Measurements from ENCODE around the gene EEF1G.

EEF1G gene

GRCh38 chr11:62580959-62581715, 7.4 kb upstream of the EEF1G start:
- H4K20me1 ChIP-seq (ENCODE audit: low read depth, low read length): no peaks in the 10 kb centered on the region
- H3K4me2 ChIP-seq (ENCODE audit: low read depth, low read length, poor library complexity, severe bottlenecking): no peak overlapping the region
- H2AFZ ChIP-seq (ENCODE audit: low read depth, low read length, severe bottlenecking): no peak overlapping the region
- no peaks in the 10 kb centered on the region for H3K9me3 ChIP-seq (ENCODE audit: insufficient read depth, low read length)
- H3K27ac ChIP-seq (ENCODE audit: low read depth, low read length): no peak overlapping the region
- peaks cover 3% of the 10 kb centered on the region; the same call in 1 of the 2 replicates for H3K36me3 ChIP-seq (ENCODE audit: low read length)
- no peak overlapping the region for H3K4me3 ChIP-seq (ENCODE audit: insufficient read depth, low read length, poor library complexity, severe bottlenecking)
- peaks cover 10% of the 10 kb centered on the region; the same call in 1 of the 2 replicates for H3K79me2 ChIP-seq (ENCODE audit: insufficient read depth, low read length)
- no peaks in the 10 kb centered on the region for H3K27me3 ChIP-seq (ENCODE audit: low read length)
- H3F3A ChIP-seq (ENCODE audit: insufficient read depth): peaks cover 4% of the 10 kb centered on the region; the same call in 1 of the 2 replicates
- no peak overlapping the region for H3K9ac ChIP-seq (ENCODE audit: low read length)
- TF ChIP-seq, protein P1, sequence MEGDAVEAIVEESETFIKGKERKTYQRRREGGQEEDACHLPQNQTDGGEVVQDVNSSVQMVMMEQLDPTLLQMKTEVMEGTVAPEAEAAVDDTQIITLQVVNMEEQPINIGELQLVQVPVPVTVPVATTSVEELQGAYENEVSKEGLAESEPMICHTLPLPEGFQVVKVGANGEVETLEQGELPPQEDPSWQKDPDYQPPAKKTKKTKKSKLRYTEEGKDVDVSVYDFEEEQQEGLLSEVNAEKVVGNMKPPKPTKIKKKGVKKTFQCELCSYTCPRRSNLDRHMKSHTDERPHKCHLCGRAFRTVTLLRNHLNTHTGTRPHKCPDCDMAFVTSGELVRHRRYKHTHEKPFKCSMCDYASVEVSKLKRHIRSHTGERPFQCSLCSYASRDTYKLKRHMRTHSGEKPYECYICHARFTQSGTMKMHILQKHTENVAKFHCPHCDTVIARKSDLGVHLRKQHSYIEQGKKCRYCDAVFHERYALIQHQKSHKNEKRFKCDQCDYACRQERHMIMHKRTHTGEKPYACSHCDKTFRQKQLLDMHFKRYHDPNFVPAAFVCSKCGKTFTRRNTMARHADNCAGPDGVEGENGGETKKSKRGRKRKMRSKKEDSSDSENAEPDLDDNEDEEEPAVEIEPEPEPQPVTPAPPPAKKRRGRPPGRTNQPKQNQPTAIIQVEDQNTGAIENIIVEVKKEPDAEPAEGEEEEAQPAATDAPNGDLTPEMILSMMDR (IDR thresholded peaks at IDR 0.05; ENCODE audit: insufficient read depth, low read length, poor library complexity, severe bottlenecking): no peak
- TF ChIP-seq EZH2phosphoT487 (conservative IDR thresholded peaks at IDR 0.05; ENCODE audit: low read length): no peak
- no peaks in the 10 kb centered on the region for H3K9me2 ChIP-seq (replicated peaks; ENCODE audit: insufficient read depth, low read length)

DNA sequence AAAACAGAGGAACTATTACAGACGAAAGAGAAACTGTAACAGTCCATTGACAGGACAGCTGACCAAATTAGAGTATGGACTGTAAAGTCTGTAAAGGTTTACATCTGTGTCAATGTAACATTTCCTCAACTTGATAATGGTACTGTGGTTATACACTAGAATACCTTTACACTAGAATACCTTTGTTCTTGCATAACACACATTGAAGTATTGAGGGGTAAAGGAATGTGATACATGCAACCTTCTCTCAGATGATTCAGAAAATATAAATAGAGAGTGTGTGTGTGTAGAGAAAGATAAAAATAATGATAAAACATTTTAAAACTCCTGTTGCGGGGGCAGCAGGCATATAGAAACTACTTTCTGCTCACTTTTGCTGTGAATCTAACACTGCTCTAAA, 5.6 kb upstream of the EEF1G start:
- no peak overlapping the region for H3K4me3 ChIP-seq (ENCODE audit: insufficient read depth, low read length, poor library complexity, severe bottlenecking)
- H3K79me2 ChIP-seq (ENCODE audit: insufficient read depth, low read length): peaks cover 20% of the 10 kb centered on the region; the same call in 1 of the 2 replicates
- no peaks in the 10 kb centered on the region for H3K27me3 ChIP-seq (ENCODE audit: low read length)
- H2AFZ ChIP-seq (ENCODE audit: low read depth, low read length, severe bottlenecking): no peak overlapping the region
- peaks cover 4% of the 10 kb centered on the region; the same call in 1 of the 2 replicates for H3F3A ChIP-seq (ENCODE audit: insufficient read depth)
- TF ChIP-seq, protein P1 (IDR thresholded peaks at IDR 0.05; ENCODE audit: insufficient read depth, low read length, poor library complexity, severe bottlenecking): no peak
- no peak for TF ChIP-seq EZH2phosphoT487 (conservative IDR thresholded peaks at IDR 0.05; ENCODE audit: low read length)
- H3K9me3 ChIP-seq (ENCODE audit: insufficient read depth, low read length): no peaks in the 10 kb centered on the region
- no peak overlapping the region for H3K9ac ChIP-seq (ENCODE audit: low read length)
- no peaks in the 10 kb centered on the region for H3K36me3 ChIP-seq (ENCODE audit: low read length)
- no peak overlapping the region for H3K27ac ChIP-seq (ENCODE audit: low read depth, low read length)
- H4K20me1 ChIP-seq (ENCODE audit: low read depth, low read length): no peaks in the 10 kb centered on the region
- H3K4me2 ChIP-seq (ENCODE audit: low read depth, low read length, poor library complexity, severe bottlenecking): no peak overlapping the region
- no peaks in the 10 kb centered on the region for H3K9me2 ChIP-seq (replicated peaks; ENCODE audit: insufficient read depth, low read length)

GRCh38 chr11:62578541-62578940, 4.8 kb upstream of the EEF1G start:
- TF ChIP-seq, protein P1 (IDR thresholded peaks at IDR 0.05; ENCODE audit: insufficient read depth, low read length, poor library complexity, severe bottlenecking): no peak
- TF ChIP-seq EZH2phosphoT487 (conservative IDR thresholded peaks at IDR 0.05; ENCODE audit: low read length): no peak
- no peak overlapping the region for H3K27ac ChIP-seq (ENCODE audit: low read depth, low read length)
- H3K9ac ChIP-seq (ENCODE audit: low read length): no peak overlapping the region

More at GRCh38 chr11:62578541-62578940, 4.8 kb upstream of the EEF1G start:
- no peak overlapping the region for H2AFZ ChIP-seq (ENCODE audit: low read depth, low read length, severe bottlenecking)
- H3K4me2 ChIP-seq (ENCODE audit: low read depth, low read length, poor library complexity, severe bottlenecking): no peak overlapping the region
- H3K4me3 ChIP-seq (ENCODE audit: insufficient read depth, low read length, poor library complexity, severe bottlenecking): no peak overlapping the region
- no peaks in the 10 kb centered on the region for H3K9me3 ChIP-seq (ENCODE audit: insufficient read depth, low read length)
- H3F3A ChIP-seq (ENCODE audit: insufficient read depth): peaks cover 4% of the 10 kb centered on the region; the same call in 1 of the 2 replicates
- no peaks in the 10 kb centered on the region for H3K36me3 ChIP-seq (ENCODE audit: low read length)
- H3K27me3 ChIP-seq (ENCODE audit: low read length): no peaks in the 10 kb centered on the region
- H3K9me2 ChIP-seq (replicated peaks; ENCODE audit: insufficient read depth, low read length): no peaks in the 10 kb centered on the region
- peaks cover 18% of the 10 kb centered on the region for H3K79me2 ChIP-seq (ENCODE audit: insufficient read depth, low read length)
- H4K20me1 ChIP-seq (ENCODE audit: low read depth, low read length): no peaks in the 10 kb centered on the region

Measured in SU-DHL-6 (cell line).